NCI-H128 (cell line): ENCODE measurements around the gene RTL1.

Experiments used
- DNase-seq: peaks from one replicate; lab custom pipeline; 2025; ENCODE audit not compliant: unreplicated experiment; lab: John Stamatoyannopoulos, UW

The RTL1 gene

DNA sequence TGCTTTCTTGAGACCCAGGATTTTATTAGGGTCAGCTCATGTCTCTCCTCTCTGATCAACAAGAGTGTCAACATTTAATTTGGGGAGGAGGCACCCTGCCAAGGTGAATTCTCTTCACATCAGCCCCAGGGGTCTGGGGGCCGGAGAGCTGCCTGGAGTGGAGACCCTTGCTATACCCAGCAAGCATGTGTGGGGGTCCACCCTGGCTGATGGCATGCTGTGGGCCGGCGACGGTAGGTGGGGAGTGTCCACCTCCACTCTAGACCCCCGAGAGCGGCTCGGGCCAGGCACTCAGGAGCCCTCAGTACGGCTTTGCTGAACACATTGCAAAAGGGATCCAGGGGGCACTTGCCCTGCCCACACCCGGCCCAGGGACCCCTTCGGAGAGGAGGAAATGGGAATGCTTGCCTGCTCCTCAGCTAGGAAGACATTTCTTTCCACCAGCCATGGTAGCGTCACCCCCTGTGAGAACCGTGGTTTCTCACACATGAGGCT lies 67.2 kb downstream of the RTL1 start:
- no peak for DNase-seq

DNA sequence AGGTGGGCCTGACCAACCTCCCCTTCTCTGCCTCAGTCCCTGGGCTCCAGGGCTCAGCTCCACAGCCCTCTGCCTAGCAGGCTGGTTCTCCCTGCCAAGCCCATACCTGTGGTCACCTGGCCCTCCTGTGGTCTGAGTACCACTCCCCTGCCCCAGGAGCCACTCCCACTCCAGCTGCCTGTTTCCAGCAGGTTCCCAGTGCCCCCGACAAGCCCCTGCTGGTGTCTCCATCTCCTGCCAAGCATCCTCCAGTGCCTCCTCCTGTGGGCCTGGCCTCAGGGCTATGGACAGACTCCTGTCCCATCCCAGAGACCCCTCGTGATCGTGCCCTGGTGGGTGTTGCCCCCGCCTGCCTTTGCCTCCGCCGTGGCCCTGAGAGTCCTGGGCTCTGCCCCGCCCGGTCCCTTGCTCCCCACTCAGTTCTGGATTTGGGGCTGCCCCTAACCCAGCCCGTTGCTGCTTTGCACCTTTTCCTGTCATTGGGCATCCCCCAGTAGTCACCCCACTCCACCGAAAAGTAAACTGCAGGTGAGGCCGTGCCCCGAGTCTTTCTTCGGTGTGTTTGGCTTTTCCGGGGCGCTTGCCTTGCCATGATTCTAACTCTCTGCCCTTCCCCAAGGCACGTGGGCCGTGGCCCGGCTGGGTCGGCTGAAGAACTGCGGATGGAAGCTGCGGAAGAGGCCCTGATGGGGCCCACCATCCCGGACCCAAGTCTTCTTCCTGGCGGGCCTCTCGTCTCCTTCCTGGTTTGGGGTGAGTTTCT lies 67.8 kb downstream of the RTL1 start:
- DNase-seq, result no peak

DNA sequence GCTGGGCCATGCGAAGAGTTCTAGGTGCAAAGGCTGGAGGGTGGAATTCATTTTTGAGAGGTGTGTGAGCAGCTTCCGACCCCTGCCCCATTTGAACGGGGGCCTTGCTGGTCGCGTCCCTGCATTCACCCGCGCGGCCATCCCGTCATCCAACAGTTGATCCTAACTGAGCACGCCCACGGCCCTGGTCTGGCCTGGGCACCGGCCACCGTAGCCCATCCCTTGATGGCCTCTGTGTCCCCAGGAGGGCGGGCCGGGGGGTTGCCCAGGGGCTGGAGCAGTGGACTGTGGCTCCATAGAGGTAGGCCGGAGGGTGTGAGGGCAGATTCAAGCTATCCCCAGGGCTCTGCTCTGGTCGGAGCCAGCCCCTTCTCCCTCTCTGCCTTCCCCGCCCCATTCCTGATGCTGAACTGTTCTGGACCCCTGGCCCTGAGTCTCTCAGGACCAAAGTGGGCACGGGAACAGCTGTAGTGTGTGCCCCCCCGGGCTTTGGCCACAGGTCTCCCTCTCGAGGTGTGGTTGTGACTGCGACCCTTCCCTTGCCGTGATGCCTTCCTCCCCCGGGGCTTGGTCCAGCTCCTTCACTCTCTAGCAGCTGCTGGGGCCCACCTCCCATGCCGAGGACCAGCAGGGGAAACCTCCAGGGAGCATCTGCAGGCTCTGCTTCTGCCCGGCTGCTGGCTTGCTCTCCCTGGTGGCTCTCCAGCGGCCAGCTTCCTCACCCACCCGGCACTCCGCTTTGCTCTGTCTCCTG lies 68.6 kb downstream of the RTL1 start:
- no peak for DNase-seq

DNA sequence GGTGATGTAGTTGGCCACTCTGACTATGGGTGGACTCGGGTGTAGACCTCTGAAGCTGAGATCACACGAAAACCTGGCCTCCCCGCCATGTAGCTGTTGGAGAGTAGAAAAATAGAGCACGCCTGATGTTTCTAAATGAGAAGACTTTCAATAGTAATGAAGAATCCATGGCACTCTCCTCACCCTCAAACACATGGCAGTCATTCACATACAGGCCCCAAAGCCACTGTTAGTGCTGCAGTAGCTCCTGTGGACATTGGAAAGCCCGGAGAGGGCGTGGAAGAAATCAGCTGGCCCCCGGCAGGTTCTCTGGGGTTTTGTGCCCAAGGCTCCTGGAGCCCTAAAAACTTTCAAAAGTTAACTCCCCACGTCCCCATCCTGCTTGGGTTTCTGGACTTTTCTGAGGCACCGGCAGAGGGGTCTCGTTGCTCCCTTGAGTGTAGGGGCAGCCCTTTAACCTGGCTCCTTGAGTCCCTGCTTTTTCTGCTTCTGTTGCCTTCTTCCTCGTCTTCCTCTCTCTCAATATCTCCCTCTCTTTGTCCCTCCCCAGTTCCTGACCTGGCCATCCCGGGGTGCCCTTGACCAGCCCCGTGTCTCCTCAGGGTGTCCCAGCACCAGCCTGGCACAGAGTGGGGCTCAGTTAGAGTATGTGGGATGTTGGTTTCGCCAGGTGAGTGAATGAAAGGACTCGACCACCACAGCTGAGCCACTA lies 69.3 kb downstream of the RTL1 start:
- no peak for DNase-seq

DNA sequence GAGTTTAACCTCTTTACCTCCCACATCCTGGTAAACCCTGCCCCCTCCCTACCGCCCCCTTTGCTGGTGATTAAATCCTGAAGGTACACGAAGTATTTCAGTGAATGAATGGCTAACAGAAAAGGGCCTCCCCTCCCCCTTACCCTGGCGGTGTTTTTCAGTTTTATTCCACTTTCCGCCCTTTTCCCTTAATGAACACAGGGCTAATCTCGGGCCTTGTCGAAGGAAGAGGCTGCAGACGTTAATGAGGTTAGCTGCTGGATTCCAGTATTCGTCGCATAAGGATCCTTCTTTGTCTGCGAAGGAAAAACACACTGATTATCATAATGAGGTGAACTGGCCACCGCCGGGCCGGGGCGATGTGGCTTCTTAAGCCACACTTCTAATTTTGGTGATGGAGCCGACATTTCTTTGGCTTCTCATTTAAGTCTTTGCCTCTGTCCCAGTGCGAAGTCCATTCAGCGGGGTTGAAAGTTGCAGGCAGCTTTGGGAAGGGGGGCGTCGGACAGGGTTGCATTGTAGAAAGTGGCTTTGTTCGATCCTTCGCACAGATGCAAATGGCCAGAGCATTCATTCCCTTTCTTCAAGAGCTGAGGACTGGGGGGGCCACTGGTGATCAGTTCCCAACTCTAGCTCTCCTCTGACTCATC lies 71.1 kb downstream of the RTL1 start:
- no peak for DNase-seq

DNA sequence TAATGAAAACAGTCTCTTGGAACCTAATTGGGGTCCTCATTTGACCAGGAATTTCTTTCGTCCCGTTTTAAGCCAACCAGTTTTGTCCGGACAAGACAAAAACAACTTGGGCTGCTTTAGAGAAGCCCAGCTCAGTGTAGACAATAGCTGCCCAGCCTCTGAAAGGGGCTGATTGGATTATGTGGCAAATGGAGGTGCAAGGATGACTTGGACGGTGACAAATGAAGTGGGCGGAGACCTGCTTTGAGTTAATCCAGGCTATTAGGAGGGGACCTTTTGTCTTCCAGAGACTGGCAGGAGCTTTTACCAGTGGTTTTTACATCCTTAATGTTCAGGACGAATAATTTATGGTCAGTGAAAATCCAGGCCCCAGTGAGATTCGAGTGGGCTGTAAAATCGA lies 72.8 kb downstream of the RTL1 start:
- no peak for DNase-seq
